OCI-LY1 (cell line): Measurements from ENCODE around the gene SBDS.
"Not testable (repeated sequence)": the region's sequence is repeated elsewhere in the genome, so short reads cannot be mapped to it uniquely, and the experiment has no call there.

Experiments used
- EZH2 ChIP-seq: fragments of 200-600 bp; sonication (generic), shearing (Covaris generic); IDR thresholded peaks from 2 replicates; pipeline ENCODE4 v1.8.0; 2017; ENCODE audit warnings: borderline replicate concordance, mixed run types, mild to moderate bottlenecking, antibody characterized with exemption, low read length, moderate library complexity, mixed read lengths
- TF ChIP-seq, protein P1 (sequence below): fragments of 200-600 bp; sonication (generic), shearing (Covaris generic); IDR thresholded peaks from 2 replicates; pipeline ENCODE4 v1.5.1; 2017; ENCODE audit warnings: mild to moderate bottlenecking, antibody characterized with exemption, low read length, moderate library complexity, mixed read lengths

DNA sequence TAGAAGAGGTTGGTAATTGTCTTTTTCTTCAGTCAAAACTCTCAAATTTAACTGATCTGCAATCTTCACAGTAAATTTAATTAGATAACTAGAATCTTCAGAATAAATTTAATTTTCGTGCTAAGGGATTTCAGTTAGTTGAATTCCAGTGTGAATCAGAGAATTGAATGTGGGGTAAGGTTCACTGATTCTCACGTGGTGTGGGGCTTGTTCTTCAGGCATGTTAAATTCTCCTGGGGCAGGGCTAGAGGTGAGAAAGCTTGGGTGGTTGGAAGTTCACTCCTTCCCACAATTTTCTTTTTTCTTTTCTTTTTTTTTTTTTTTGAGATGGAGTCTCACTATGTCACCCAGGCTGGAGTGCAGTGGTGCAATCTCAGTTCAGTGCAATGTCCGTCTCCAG lies 14.3 kb upstream of the SBDS start:
- TF ChIP-seq, protein P1, sequence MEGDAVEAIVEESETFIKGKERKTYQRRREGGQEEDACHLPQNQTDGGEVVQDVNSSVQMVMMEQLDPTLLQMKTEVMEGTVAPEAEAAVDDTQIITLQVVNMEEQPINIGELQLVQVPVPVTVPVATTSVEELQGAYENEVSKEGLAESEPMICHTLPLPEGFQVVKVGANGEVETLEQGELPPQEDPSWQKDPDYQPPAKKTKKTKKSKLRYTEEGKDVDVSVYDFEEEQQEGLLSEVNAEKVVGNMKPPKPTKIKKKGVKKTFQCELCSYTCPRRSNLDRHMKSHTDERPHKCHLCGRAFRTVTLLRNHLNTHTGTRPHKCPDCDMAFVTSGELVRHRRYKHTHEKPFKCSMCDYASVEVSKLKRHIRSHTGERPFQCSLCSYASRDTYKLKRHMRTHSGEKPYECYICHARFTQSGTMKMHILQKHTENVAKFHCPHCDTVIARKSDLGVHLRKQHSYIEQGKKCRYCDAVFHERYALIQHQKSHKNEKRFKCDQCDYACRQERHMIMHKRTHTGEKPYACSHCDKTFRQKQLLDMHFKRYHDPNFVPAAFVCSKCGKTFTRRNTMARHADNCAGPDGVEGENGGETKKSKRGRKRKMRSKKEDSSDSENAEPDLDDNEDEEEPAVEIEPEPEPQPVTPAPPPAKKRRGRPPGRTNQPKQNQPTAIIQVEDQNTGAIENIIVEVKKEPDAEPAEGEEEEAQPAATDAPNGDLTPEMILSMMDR: not testable (repeated sequence)
- TF ChIP-seq EZH2: not testable (repeated sequence)
